GM13976 (cell line): Measurements from ENCODE around the gene SRRT.

Experiments
- DNase-seq: peaks from one replicate; pipeline ENCODE4 v3.0.0; 2012; ENCODE audit warnings: low spot score
- CTCF ChIP-seq: IDR thresholded peaks from 2 replicates; pipeline ENCODE4 v1.5.1; 2012; ENCODE audit warnings: borderline replicate concordance, mild to moderate bottlenecking; ENCODE audit not compliant: insufficient read depth; ENCODE audit errors: extremely low read depth, missing control alignments, control extremely low read depth
- in situ Hi-C: fragments of 300-500 bp; cut with MboI; formaldehyde crosslinking; loops from one replicate; pipeline ENCODE4 v1.12.0; 2022; ENCODE audit warnings: low sequenced_read_pairs, mixed read lengths, inconsistent platforms; ENCODE audit not compliant: unreplicated experiment

Gene SRRT

GRCh38 chr7:100879685-100880261 lies 4.9 kb downstream of the SRRT start:
- no peak for DNase-seq
- in situ Hi-C loops: no loop called here
- no peak for TF ChIP-seq CTCF

- TF ChIP-seq CTCF: no peak
- in situ Hi-C loops: no loop called here
Measured at GRCh38 chr7:100880645-100881044, 5.7 kb downstream of the SRRT start.

GRCh38 chr7:100881136-100881535 lies 6.2 kb downstream of the SRRT start:
- DNase-seq: no peak
- in situ Hi-C loops: no loop called here
- no peak for TF ChIP-seq CTCF

More at GRCh38 chr7:100880645-100881044, 5.7 kb downstream of the SRRT start:
- no peak for DNase-seq

GRCh38 chr7:100882201-100882600 lies 7.3 kb downstream of the SRRT start:
- in situ Hi-C loops: no loop called here
- no peak for TF ChIP-seq CTCF
- DNase-seq: no peak

GRCh38 chr7:100882785-100883526 lies 8.1 kb downstream of the SRRT start:
- no peak for TF ChIP-seq CTCF
- in situ Hi-C loops: no loop called here
- no peak for DNase-seq

GRCh38 chr7:100884736-100885439 lies 10.0 kb downstream of the SRRT start:
- no peak for TF ChIP-seq CTCF
- DNase-seq: no peak
- in situ Hi-C loops: no loop called here
